Measurements from ENCODE around the gene COG2.

The COG2 gene

GRCh38 chr1:230636575-230637148, 5.6 kb upstream of the COG2 start:
- no peaks in the 10 kb centered on the region for H3K36me3 ChIP-seq (ENCODE audit: control insufficient read depth in 2 of 2, insufficient read depth in 1 of 2, low read length in 2 of 2)
- H3K9me3 ChIP-seq (ENCODE audit: control insufficient read depth, insufficient read depth, low read depth, low read length), result no peaks in the 10 kb centered on the region
- ChIA-PET CTCF (no interaction called here), POLR2A (no interaction called here)
- no peak overlapping the region for H3K27ac ChIP-seq (ENCODE audit: extremely low read depth, low read depth, low read length)
- H3K4me3 ChIP-seq (ENCODE audit: low read depth, low read length), result no peak overlapping the region
- TF ChIP-seq ZSCAN23 (tag by site-specific recombination; IDR thresholded peaks at IDR 0.05) (no peak), ZNF214 (tag by site-specific recombination; IDR thresholded peaks at IDR 0.05; ENCODE audit: borderline replicate concordance) (no peak), ZNF837 (tag by site-specific recombination; IDR thresholded peaks at IDR 0.05) (no peak), ZBTB10 (tag by site-specific recombination; IDR thresholded peaks at IDR 0.05) (no peak), ZNF266 (tag by site-specific recombination; IDR thresholded peaks at IDR 0.05; ENCODE audit: low read depth) (no peak), OSR2 (tag by site-specific recombination; IDR thresholded peaks at IDR 0.05) (no peak), SALL2 (tag by site-specific recombination; IDR thresholded peaks at IDR 0.05; ENCODE audit: borderline replicate concordance) (no peak), OVOL3 (tag by site-specific recombination; IDR thresholded peaks at IDR 0.05) (no peak), ZNF791 (tag by site-specific recombination; IDR thresholded peaks at IDR 0.05) (no peak)
- no peaks in the 10 kb centered on the region for H3K4me1 ChIP-seq (ENCODE audit: control insufficient read depth, insufficient read depth, low read length)

- H3K36me3 ChIP-seq (ENCODE audit: control insufficient read depth in 2 of 2, insufficient read depth in 1 of 2, low read length in 2 of 2), result no peaks in the 10 kb centered on the region
- ChIA-PET POLR2A (no interaction called here), CTCF (no interaction called here)
- H3K4me3 ChIP-seq (ENCODE audit: low read depth, low read length), result no peak overlapping the region
- TF ChIP-seq, protein P1, sequence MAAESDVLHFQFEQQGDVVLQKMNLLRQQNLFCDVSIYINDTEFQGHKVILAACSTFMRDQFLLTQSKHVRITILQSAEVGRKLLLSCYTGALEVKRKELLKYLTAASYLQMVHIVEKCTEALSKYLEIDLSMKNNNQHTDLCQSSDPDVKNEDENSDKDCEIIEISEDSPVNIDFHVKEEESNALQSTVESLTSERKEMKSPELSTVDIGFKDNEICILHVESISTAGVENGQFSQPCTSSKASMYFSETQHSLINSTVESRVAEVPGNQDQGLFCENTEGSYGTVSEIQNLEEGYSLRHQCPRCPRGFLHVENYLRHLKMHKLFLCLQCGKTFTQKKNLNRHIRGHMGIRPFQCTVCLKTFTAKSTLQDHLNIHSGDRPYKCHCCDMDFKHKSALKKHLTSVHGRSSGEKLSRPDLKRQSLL (tag by site-specific recombination; IDR thresholded peaks at IDR 0.05), result no peak
- no peak overlapping the region for H3K27ac ChIP-seq (ENCODE audit: extremely low read depth, low read depth, low read length)
- H3K9me3 ChIP-seq (ENCODE audit: control insufficient read depth, insufficient read depth, low read depth, low read length), result no peaks in the 10 kb centered on the region
- peaks cover 13% of the 10 kb centered on the region for H3K4me1 ChIP-seq (ENCODE audit: control insufficient read depth, insufficient read depth, low read length)
Measured at GRCh38 chr1:230639714-230640209, 2.5 kb upstream of the COG2 start.

GRCh38 chr1:230641346-230641745, 935 bp upstream of the COG2 start:
- H3K9me3 ChIP-seq (ENCODE audit: control insufficient read depth, insufficient read depth, low read depth, low read length), result no peaks in the 10 kb centered on the region
- CTCF ChIA-PET, result interaction anchor here (0.6 to 2.7 kb wide), 22 partner anchors 8 to 1782 kb away, joined by 3 to 11 read pairs (median 3); no protein-coding TSS in a partner anchor
- H3K4me3 ChIP-seq (ENCODE audit: low read depth, low read length), result no peak overlapping the region

More at GRCh38 chr1:230641346-230641745, 935 bp upstream of the COG2 start:
- Histone ChIP-seq H3K36me3 (ENCODE audit: control insufficient read depth in 2 of 2, insufficient read depth in 1 of 2, low read length in 2 of 2) (peaks cover 0 to 5% of the 10 kb centered on the region in 2 experiments; a peak in 1 of 3 replicates), H3K4me1 (ENCODE audit: control insufficient read depth, insufficient read depth, low read length) (peaks cover 13% of the 10 kb centered on the region), H3K27ac (ENCODE audit: extremely low read depth, low read depth, low read length) (no peak overlapping the region)
- POLR2A ChIA-PET, result interaction anchor here (0.9 to 1.0 kb wide), 2 partner anchors 12 to 960 kb away, joined by 3 to 7 read pairs; no protein-coding TSS in a partner anchor
- TF ChIP-seq ZNF561 (tag by site-specific recombination; IDR thresholded peaks at IDR 0.05; ENCODE audit: borderline replicate concordance) (no peak), ZNF571 (tag by site-specific recombination; IDR thresholded peaks at IDR 0.05) (no peak), ZSCAN30 (tag by site-specific recombination; IDR thresholded peaks at IDR 0.05) (no peak), ZNF19 (tag by site-specific recombination; IDR thresholded peaks at IDR 0.05; ENCODE audit: low read depth) (no peak), GLI4 (tag by site-specific recombination; IDR thresholded peaks at IDR 0.05) (no peak), ZNF473 (tag by site-specific recombination; IDR thresholded peaks at IDR 0.05) (no peak), MYNN (tag by site-specific recombination; IDR thresholded peaks at IDR 0.05; ENCODE audit: borderline replicate concordance) (no peak), ZNF354C (tag by site-specific recombination; IDR thresholded peaks at IDR 0.05; ENCODE audit: borderline replicate concordance, low read depth) (no peak), ZNF658 (tag by site-specific recombination; IDR thresholded peaks at IDR 0.05) (no peak), OSR2 (tag by site-specific recombination; IDR thresholded peaks at IDR 0.05) (no peak), KLF10 (tag by site-specific recombination; IDR thresholded peaks at IDR 0.05) (no peak), ZNF239 (tag by site-specific recombination; IDR thresholded peaks at IDR 0.05) (no peak), BCL6B (tag by site-specific recombination; IDR thresholded peaks at IDR 0.05) (no peak), SETDB1 (IDR thresholded peaks at IDR 0.05; ENCODE audit: insufficient read length, low read length) (no peak), ZNF202 (tag by site-specific recombination; IDR thresholded peaks at IDR 0.05; ENCODE audit: borderline replicate concordance) (no peak), ZNF223 (tag by site-specific recombination; IDR thresholded peaks at IDR 0.05) (no peak), ZNF837 (tag by site-specific recombination; IDR thresholded peaks at IDR 0.05) (no peak)
